RWPE1 (cell line): ENCODE results near the gene XXYLT1.
"Not testable (repeated sequence)": the region's sequence is repeated elsewhere in the genome, so short reads cannot be mapped to it uniquely, and the experiment has no call there.

Experiments
- CTCF ChIA-PET: fragments of 350-600 bp; sonication (Branson Sonifier 250); formaldehyde crosslinking; extraction: SDS; loops from one replicate; lab custom pipeline; 2021; lab: Yijun Ruan, JAX
- POLR2A ChIA-PET: fragments of 400-600 bp; formaldehyde crosslinking; extraction: SDS; loops from one replicate; lab custom pipeline; 2020; ENCODE audit warnings: antibody characterized with exemption; ENCODE audit not compliant: low non-redundant PET; lab: Yijun Ruan, JAX
- DNase-seq: peaks from one replicate; pipeline ENCODE4 v3.0.0; 2012; ENCODE audit warnings: low spot score
- H3K27ac ChIP-seq: fragments of 450-650 bp; 2 replicates; pipeline ENCODE4 v1.5.1; 2017
- CTCF ChIP-seq: fragments of 450-650 bp; conservative IDR thresholded peaks from 2 replicates; pipeline ENCODE4 v1.5.1; 2017; ENCODE audit warnings: low read depth, mild to moderate bottlenecking

XXYLT1 gene

GRCh38 chr3:195191580-195191979 lies 79.4 kb downstream of the XXYLT1 start:
- ChIA-PET POLR2A (no interaction called here), CTCF (no interaction called here)
- no peak for DNase-seq
- H3K27ac ChIP-seq = no peak overlapping the region
- no peak for TF ChIP-seq CTCF

GRCh38 chr3:195189821-195190220 lies 81.1 kb downstream of the XXYLT1 start:
- CTCF ChIA-PET = no interaction called here
- POLR2A ChIA-PET = no interaction called here
- no peak for TF ChIP-seq CTCF

GRCh38 chr3:195188426-195188927 lies 82.5 kb downstream of the XXYLT1 start:
- POLR2A ChIA-PET = no interaction called here

More at GRCh38 chr3:195189821-195190220, 81.1 kb downstream of the XXYLT1 start:
- DNase-seq = no peak
- no peak overlapping the region for H3K27ac ChIP-seq

DNA sequence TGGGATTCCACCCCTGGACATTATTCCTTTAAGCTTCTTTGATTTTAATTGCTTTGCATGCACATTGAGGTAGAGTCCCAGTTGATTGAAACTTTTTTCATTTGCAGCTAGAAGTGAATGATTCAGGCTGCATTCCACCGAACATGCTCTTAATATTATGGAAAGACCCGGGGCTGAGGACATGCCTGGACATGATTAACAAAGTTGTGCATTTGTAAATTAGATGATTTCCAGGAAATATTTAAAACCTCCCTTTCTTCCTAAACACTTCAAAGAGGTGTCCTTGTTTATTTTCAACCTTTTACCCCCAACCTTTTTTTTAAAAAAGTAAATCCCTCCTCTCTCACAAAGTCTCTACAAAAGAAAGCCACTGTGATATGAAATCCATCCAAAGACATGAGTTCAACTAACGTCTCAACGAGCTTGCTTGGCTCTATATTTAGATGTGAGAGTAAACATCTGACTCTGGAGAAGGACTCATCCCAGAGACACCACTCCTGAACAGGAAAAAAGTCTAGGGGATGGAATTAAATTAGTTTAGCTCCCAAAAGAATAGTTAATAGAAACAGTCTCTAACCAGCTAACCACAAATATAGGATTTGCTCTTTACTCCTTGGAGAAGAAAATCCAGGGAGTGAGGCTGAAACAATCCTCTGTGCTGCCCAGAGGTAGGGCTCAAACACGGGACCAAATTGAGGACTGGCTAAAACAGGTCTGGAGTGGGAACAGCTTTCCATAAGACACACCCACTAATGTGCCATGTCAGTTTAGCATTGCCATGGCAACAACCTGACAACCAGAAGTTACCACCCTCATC lies 83.1 kb downstream of the XXYLT1 start:
- POLR2A ChIA-PET = no interaction called here
- no peak for TF ChIP-seq CTCF
- CTCF ChIA-PET = interaction anchor here (1.0 kb wide), 2 partner anchors 29 to 505 kb away, joined by 3 to 4 read pairs; no protein-coding TSS in a partner anchor
- peak; percentile 82 for DNase-seq
- peak overlapping the region; percentile 82 for H3K27ac ChIP-seq

More at GRCh38 chr3:195188426-195188927, 82.5 kb downstream of the XXYLT1 start:
- peak overlapping the region; percentile 43; the same call in 1 of the 2 replicates for H3K27ac ChIP-seq
- CTCF ChIA-PET = interaction anchor here (1.0 kb wide), 2 partner anchors 29 to 506 kb away, joined by 3 to 4 read pairs; no protein-coding TSS in a partner anchor
- no peak for TF ChIP-seq CTCF
- DNase-seq = no peak

DNA sequence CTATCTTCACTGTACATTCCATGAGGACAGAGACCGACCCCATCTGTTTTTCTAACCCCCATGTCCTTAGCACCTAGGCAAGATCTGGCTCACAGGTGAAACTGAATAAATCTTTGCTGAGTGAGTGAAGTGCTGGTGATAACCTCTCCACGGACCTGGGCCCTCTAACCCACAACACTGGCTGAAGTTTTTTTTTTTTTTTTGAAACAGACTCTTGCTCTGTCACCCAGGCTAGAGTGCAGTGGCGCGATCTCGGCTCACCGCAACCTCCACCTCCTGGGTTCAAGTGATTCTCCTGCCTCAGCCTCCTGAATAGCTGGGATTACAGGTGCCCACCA lies 84.3 kb downstream of the XXYLT1 start:
- ChIA-PET POLR2A (interaction anchor here (0.7 kb wide), 1 partner anchor 27 kb away, joined by 8 read pairs; no protein-coding TSS in a partner anchor), CTCF (interaction anchor here (0.7 kb wide), 1 partner anchor 516 kb away, joined by 5 read pairs; no protein-coding TSS in a partner anchor)
- peak overlapping the region; percentile 82 for H3K27ac ChIP-seq
- DNase-seq = not testable (repeated sequence)

DNA sequence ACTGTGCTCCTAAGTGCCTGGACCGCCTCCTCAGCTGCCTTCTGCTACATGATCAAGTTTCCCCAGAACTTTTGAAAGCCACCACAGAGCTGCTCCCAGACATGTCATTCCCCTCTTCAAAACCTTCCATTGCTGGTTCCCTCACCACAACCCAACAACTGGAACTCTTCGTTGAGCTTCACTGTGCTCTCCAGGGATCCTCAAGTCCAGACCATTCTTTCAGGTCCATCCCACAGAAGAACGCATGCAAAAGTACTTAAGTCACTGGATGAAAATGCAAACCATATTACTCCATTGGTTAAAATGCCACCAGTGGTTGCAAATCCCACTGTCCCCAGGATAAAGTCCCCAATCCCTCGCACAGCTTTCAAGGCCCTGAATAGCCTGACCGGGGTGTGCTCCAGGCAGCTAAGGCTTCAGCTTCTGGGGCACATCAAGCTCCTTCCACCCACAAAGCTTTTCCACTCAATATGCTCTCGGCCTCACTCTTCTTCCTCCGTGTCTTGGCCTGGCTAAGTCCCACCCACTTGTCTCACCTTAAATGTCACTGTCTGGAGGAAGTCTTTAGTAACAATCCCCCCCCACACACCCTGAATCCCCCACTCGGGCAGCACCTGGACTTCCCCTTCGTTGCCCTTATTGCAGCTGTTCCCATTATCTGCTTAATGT lies 84.8 kb downstream of the XXYLT1 start:
- H3K27ac ChIP-seq = peak overlapping the region; percentile 82
- no peak for TF ChIP-seq CTCF
- DNase-seq = no peak
- ChIA-PET POLR2A (interaction anchor here (0.7 kb wide), 1 partner anchor 27 kb away, joined by 8 read pairs; no protein-coding TSS in a partner anchor), CTCF (interaction anchor here (0.6 to 0.7 kb wide), 4 partner anchors 11 to 515 kb away, joined by 3 to 5 read pairs (median 4); no protein-coding TSS in a partner anchor)
